Mucosa of rectum (tissue), 2 donors: ENCODE results near the gene GPR107.
A peak's percentile ranks its signal among the peaks of the same experiment; 100 is the strongest.

ENCODE experiments used
- H3K27ac ChIP-seq, 2 donors: one replicate each; pipeline ENCODE4 v1.7.0; 2013; ENCODE audit warnings: inconsistent platforms in 2 of 2, low read depth in 2 of 2, low read length in 2 of 2
- H3K27me3 ChIP-seq, 2 donors: one replicate each; pipeline ENCODE4 v1.7.0; 2013; ENCODE audit warnings: low read length in 2 of 2; ENCODE audit not compliant: control insufficient read depth in 2 of 2, insufficient read depth in 2 of 2
- H3K36me3 ChIP-seq, 2 donors: one replicate each; pipeline ENCODE4 v1.7.0; 2013; ENCODE audit warnings: low read length in 2 of 2; ENCODE audit not compliant: control insufficient read depth in 2 of 2, insufficient read depth in 2 of 2
- H3K4me1 ChIP-seq, 2 donors: one replicate each; pipeline ENCODE4 v1.7.0; 2013; ENCODE audit warnings: low read length in 2 of 2, mild to moderate bottlenecking in 1 of 2; ENCODE audit not compliant: control insufficient read depth in 2 of 2, insufficient read depth in 2 of 2
- H3K4me3 ChIP-seq, 2 donors: one replicate each; pipeline ENCODE4 v1.7.0; 2013; ENCODE audit warnings: low read length in 2 of 2
- H3K9ac ChIP-seq, 2 donors: one replicate each; pipeline ENCODE4 v1.7.0; 2013; ENCODE audit warnings: low read length in 2 of 2, low read depth in 1 of 2, mild to moderate bottlenecking in 1 of 2
- H3K9me3 ChIP-seq, 2 donors: one replicate each; pipeline ENCODE4 v1.7.0; 2013; ENCODE audit warnings: low read length in 2 of 2; ENCODE audit not compliant: control insufficient read depth in 2 of 2
- donor health status: healthy.
- donor health status: Normal muscosa, but diverticular disease.

GPR107 gene

GRCh38 chr9:130107234-130107861 lies 53.6 kb downstream of the GPR107 start:
- Histone ChIP-seq H3K36me3 (peaks cover 48 to 65% of the 10 kb centered on the region in 2 donors), H3K9ac (no peak overlapping the region), H3K4me1 (no peaks in the 10 kb centered on the region), H3K4me3 (no peak overlapping the region), H3K9me3 (no peaks in the 10 kb centered on the region), H3K27ac (no peak overlapping the region), H3K27me3 (no peaks in the 10 kb centered on the region)

- H3K36me3 ChIP-seq, result peaks cover 46 to 62% of the 10 kb centered on the region in 2 donors
Measured at GRCh38 chr9:130107955-130108354, 54.2 kb downstream of the GPR107 start.

GRCh38 chr9:130110166-130110565 lies 56.5 kb downstream of the GPR107 start:
- Histone ChIP-seq H3K9me3 (no peaks in the 10 kb centered on the region), H3K9ac (no peak overlapping the region), H3K36me3 (peaks cover 27 to 42% of the 10 kb centered on the region in 2 donors), H3K4me3 (no peak overlapping the region), H3K4me1 (no peaks in the 10 kb centered on the region), H3K27me3 (no peaks in the 10 kb centered on the region), H3K27ac (no peak overlapping the region)

More at GRCh38 chr9:130107955-130108354, 54.2 kb downstream of the GPR107 start:
- Histone ChIP-seq H3K27me3 (no peaks in the 10 kb centered on the region), H3K27ac (no peak overlapping the region), H3K9me3 (no peaks in the 10 kb centered on the region), H3K9ac (no peak overlapping the region), H3K4me3 (no peak overlapping the region), H3K4me1 (no peaks in the 10 kb centered on the region)

- Histone ChIP-seq H3K4me3 (no peak overlapping the region), H3K9ac (no peak overlapping the region), H3K4me1 (no peaks in the 10 kb centered on the region), H3K9me3 (no peaks in the 10 kb centered on the region), H3K27me3 (no peaks in the 10 kb centered on the region), H3K27ac (no peak overlapping the region), H3K36me3 (peaks cover 25 to 38% of the 10 kb centered on the region in 2 donors)
Measured at GRCh38 chr9:130110596-130111021, 56.9 kb downstream of the GPR107 start.

- H3K4me3 ChIP-seq, result no peak overlapping the region
- H3K9ac ChIP-seq, result no peak overlapping the region
- H3K4me1 ChIP-seq, result no peaks in the 10 kb centered on the region
- no peaks in the 10 kb centered on the region for H3K27me3 ChIP-seq
- H3K36me3 ChIP-seq, result peaks cover 19 to 40% of the 10 kb centered on the region in 2 donors
- peak overlapping the region in 1 of 2 donors; percentile 27 for H3K27ac ChIP-seq
- H3K9me3 ChIP-seq, result no peaks in the 10 kb centered on the region
Measured at GRCh38 chr9:130111786-130112537, 58.3 kb downstream of the GPR107 start.

GRCh38 chr9:130112538-130113151 lies 58.9 kb downstream of the GPR107 start:
- Histone ChIP-seq H3K27ac (no peak overlapping the region), H3K9me3 (no peaks in the 10 kb centered on the region), H3K4me1 (no peaks in the 10 kb centered on the region), H3K9ac (no peak overlapping the region), H3K27me3 (no peaks in the 10 kb centered on the region), H3K4me3 (no peak overlapping the region), H3K36me3 (peaks cover 16 to 39% of the 10 kb centered on the region in 2 donors)

- Histone ChIP-seq H3K36me3 (peaks cover 24 to 40% of the 10 kb centered on the region in 2 donors), H3K9me3 (no peaks in the 10 kb centered on the region), H3K9ac (no peak overlapping the region), H3K4me1 (no peaks in the 10 kb centered on the region), H3K27me3 (no peaks in the 10 kb centered on the region), H3K4me3 (no peak overlapping the region), H3K27ac (no peak overlapping the region)
Measured at GRCh38 chr9:130114741-130115140, 61.0 kb downstream of the GPR107 start.

GRCh38 chr9:130116346-130116745 lies 62.6 kb downstream of the GPR107 start:
- Histone ChIP-seq H3K9ac (no peak overlapping the region), H3K27ac (no peak overlapping the region), H3K9me3 (no peaks in the 10 kb centered on the region), H3K4me1 (no peaks in the 10 kb centered on the region), H3K27me3 (no peaks in the 10 kb centered on the region), H3K4me3 (no peak overlapping the region), H3K36me3 (peaks cover 24 to 31% of the 10 kb centered on the region in 2 donors)

- H3K27ac ChIP-seq, result peak overlapping the region in 1 of 2 donors; percentile 40
- H3K36me3 ChIP-seq, result peaks cover 25 to 26% of the 10 kb centered on the region in 2 donors
- H3K9ac ChIP-seq, result no peak overlapping the region
- H3K9me3 ChIP-seq, result no peaks in the 10 kb centered on the region
- H3K4me1 ChIP-seq, result no peaks in the 10 kb centered on the region
- H3K27me3 ChIP-seq, result no peaks in the 10 kb centered on the region
- H3K4me3 ChIP-seq, result no peak overlapping the region
Measured at GRCh38 chr9:130117376-130117775, 63.7 kb downstream of the GPR107 start.
